Naive B cell (primary cell): ENCODE data around the gene LRTM2. TPM values are rescaled to one million over a fixed set of nuclear protein-coding genes. Genes with fewer than 3 reads are reported as not detected.

ENCODE experiments used
- ATAC-seq, 2 donors: fragments of 150-1000 bp; cut with Tn5 transposase; 2 replicates each; pipeline ENCODE4 v1.10.0; 2021; ENCODE audit warnings: low read depth in 2 of 2, mild to moderate bottlenecking in 2 of 2, moderate library complexity in 2 of 2
- DNase-seq: peaks from one replicate; pipeline ENCODE4 v3.0.0; 2022
- H3K27ac Mint-ChIP-seq, 6 donors: one replicate each; pipeline ENCODE4 v1.8.0; 2020 to 2022; ENCODE audit warnings: mild to moderate bottlenecking in 6 of 6, mixed read lengths in 6 of 6, moderate library complexity in 5 of 6, inconsistent platforms in 2 of 6
- H3K27me3 Mint-ChIP-seq, 3 donors: one replicate each; pipeline ENCODE4 v1.8.0; 2021 to 2022; ENCODE audit warnings: mixed read lengths in 3 of 3, mild to moderate bottlenecking in 1 of 3
- H3K36me3 Mint-ChIP-seq, 2 donors: one replicate each; pipeline ENCODE4 v1.8.0; 2020 to 2022; ENCODE audit warnings: mixed read lengths in 2 of 2, inconsistent platforms in 1 of 2, mild to moderate bottlenecking in 1 of 2
- H3K4me1 Mint-ChIP-seq, 3 donors: one replicate each; pipeline ENCODE4 v1.8.0; 2020 to 2022; ENCODE audit warnings: mixed read lengths in 3 of 3, inconsistent platforms in 1 of 3, mild to moderate bottlenecking in 1 of 3, moderate library complexity in 1 of 3
- H3K4me3 Mint-ChIP-seq, 8 donors: one replicate each; pipeline ENCODE4 v1.8.0; 2020 to 2022; ENCODE audit warnings: mild to moderate bottlenecking in 8 of 8, mixed read lengths in 8 of 8, moderate library complexity in 8 of 8, inconsistent platforms in 2 of 8
- H3K9me3 Mint-ChIP-seq, 7 donors: one replicate each; pipeline ENCODE4 v1.8.0; 2020 to 2022; ENCODE audit warnings: mixed read lengths in 7 of 7, mild to moderate bottlenecking in 5 of 7, inconsistent platforms in 2 of 7, moderate library complexity in 1 of 7
- polyA plus RNA-seq, 6 donors: library from polyadenylated mRNA; unstranded; fragments of 300-500 nt; fragmentation: Illumina TruSeq; gene quantifications; one replicate each; pipeline ENCODE4 v1.2.3, GENCODE V29; 2021; ENCODE audit warnings: low read depth in 6 of 6

The LRTM2 gene
- not detected for polyA plus RNA-seq

DNA sequence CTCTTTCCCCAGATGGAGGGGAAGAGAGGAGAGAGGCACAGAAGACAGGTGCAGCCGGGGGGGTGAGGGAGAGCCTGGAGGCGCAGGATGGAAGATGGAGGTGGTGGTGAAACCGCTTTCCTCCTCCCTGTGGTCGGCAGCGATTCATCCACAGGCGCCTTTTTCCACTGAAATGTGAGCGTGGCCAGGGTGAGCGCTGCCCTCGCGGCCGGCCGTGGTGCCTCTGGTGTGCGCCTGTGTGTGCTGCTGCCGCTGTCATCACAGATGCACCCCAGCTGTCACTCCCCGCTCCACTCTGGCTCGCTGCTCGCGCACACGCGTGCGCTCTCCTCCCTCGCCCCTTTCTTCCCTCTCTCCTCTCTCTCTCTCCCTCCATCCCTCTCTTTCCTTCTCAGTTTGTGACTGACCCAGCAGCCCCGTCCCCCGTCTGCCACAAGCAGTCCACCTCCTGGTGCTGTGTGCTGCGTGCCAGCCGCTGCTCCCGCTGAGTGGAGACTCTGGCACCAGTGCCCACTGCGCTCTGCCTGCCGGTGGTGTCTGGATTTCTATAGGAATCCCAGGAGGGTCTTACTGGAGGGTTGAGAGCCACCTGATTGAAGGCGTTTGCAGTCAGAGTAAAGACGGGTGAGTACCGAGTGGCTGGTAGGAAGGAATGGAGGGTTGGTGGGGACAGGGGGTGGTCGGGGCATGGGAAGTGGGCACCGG lies at the start of gene LRTM2:
Gene LRTM2 (plus strand): TSS at position 375 of the 705 bp plus-strand sequence. CDS start 7,584 bp downstream, outside the sequence.
- H3K4me3 Mint-ChIP-seq: no peak within 1 kb of the TSS

DNA sequence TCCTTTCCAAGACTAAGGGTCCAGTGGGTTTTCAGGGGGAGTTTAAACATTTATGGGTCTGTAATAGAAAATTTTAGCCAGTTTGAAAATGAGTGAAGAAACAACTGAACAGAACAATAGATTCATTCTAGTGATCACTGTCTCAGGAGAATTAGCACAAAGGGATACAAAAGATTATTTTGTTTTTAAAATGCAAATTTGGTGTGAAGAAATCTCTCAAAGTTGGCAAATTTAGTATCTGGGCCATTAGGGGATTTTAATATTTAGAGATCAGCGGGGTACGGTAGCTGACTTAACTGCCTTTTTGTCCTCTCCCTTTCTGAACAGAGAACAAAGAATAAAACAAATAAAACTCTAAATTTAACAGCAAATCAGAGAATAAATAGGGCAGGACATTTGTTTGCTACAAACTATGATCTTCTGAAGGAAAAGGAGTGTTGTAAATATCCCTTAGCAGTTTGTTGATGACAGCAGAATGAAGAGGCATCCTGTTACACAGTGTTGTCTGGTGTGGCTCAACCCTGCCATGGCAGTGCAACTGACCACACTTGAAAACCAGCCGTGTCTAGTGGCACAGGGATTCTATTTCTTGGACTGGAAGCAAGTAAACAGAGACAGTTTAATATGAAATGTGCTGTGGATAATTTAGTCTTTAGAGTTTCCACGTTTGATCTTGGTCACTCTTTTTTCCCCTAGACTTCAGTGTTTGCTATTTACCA lies 46.3 kb upstream of the LRTM2 start:
- Mint-ChIP-seq H3K36me3 (peaks cover 0 to 15% of the 10 kb centered on the region in 2 donors), H3K4me3 (no peak overlapping the region), H3K27ac (peak overlapping the region in 1 of 6 donors; percentile 20), H3K9me3 (no peaks in the 10 kb centered on the region), H3K4me1 (peaks cover 0 to 2% (median 2%) of the 10 kb centered on the region in 3 donors), H3K27me3 (no peaks in the 10 kb centered on the region)
- ATAC-seq: no peak
- no peak for DNase-seq

More for the DNA sequence above, at the start of gene LRTM2:
- peak within 1 kb of the TSS in 1 of 6 donors; percentile 67 for H3K27ac Mint-ChIP-seq
- H3K4me1 Mint-ChIP-seq: peaks cover 3 to 5% (median 3%) of the 10 kb centered on the region in 3 donors
- DNase-seq: no peak
- no peaks in the 10 kb centered on the region for H3K36me3 Mint-ChIP-seq
- H3K9me3 Mint-ChIP-seq: peaks cover 0 to under 1% (median 0%) of the 10 kb centered on the region in 7 donors
- peaks cover 19 to 70% (median 62%) of the 10 kb centered on the region in 3 donors for H3K27me3 Mint-ChIP-seq
- ATAC-seq: no peak

DNA sequence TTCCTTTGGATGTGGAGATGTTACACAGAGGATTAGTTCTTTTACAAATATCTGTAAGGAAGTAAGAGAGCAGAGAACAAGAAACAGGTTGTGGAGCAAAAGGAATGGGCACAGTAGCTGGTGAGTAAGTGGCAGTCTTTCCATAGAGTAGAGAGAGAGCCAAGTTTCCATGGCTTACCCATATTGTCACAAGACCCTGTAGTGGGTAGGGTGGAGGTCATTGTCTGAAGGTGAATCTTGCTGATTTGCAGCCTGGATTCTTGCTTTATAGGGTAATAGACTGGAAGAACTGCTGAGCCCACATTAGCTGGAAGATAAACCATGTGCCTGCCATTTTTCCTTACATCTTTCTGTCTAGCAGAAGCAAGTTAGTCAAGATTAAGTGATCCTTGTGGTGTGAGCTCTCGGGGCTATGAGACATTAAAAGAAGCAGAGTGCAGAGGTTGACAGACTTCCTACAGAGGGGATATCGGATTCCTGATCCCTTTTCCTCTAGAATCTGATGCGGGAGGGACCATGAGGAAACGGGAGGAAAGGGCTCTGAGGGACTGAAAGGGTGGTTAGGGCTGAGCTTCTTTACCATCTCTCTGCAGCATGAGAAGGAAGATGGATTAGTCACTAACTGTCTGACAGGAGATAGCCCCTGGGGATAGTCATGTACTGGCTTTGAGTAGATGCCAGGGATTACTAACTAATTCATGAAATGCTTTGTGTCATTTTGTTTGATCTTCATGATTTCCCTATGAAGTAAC lies 44.0 kb upstream of the LRTM2 start:
- no peak for ATAC-seq
- H3K4me1 Mint-ChIP-seq: peaks cover 0 to 2% (median 0%) of the 10 kb centered on the region in 3 donors
- H3K36me3 Mint-ChIP-seq: peaks cover 0 to 23% of the 10 kb centered on the region in 2 donors
- H3K4me3 Mint-ChIP-seq: no peak overlapping the region
- no peaks in the 10 kb centered on the region for H3K27me3 Mint-ChIP-seq
- H3K27ac Mint-ChIP-seq: peak overlapping the region in 1 of 6 donors; percentile 63
- no peaks in the 10 kb centered on the region for H3K9me3 Mint-ChIP-seq
- DNase-seq: no peak

DNA sequence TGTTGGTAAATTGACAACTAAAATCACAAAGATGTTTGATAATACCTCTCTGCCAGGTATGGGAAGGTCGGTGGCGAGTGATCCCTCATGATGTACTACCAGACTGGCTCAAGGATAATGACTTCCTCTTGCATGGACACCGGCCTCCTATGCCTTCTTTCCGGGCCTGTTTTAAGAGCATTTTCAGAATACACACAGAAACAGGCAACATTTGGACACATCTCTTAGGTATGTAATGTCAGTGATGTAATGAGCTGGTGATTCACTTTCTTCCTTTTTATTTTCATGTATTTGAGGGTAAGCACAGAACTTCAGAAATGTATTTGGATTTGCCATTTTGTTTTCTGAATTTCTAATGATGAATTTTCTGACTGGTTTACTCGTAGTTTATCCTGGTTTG lies 42.6 kb upstream of the LRTM2 start:
- Mint-ChIP-seq H3K4me1 (peaks cover 0 to 2% (median 0%) of the 10 kb centered on the region in 3 donors), H3K27me3 (no peaks in the 10 kb centered on the region), H3K36me3 (peaks cover 0 to 23% of the 10 kb centered on the region in 2 donors), H3K27ac (peak overlapping the region in 2 of 6 donors; percentile 15 to 24), H3K4me3 (no peak overlapping the region), H3K9me3 (no peaks in the 10 kb centered on the region)
- no peak for ATAC-seq
- no peak for DNase-seq

DNA sequence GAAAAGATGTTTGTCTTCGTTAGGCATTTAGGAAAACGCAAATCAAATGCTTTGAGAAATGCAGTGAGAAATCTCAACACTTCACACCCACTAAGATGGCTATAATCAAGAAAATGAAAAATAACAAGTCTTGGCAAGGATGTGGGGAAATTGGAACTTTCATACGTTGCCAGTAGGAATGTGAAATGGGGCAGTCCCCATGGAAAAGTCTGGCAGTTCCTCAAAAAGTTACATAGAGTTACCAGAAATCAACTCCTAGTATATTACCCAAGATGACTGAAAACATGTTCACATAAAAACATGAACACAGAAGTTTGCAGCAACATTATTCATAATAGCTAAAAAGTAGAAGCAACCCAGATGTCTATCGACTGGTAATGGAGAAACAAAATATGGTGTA lies 41.5 kb upstream of the LRTM2 start:
- Mint-ChIP-seq H3K4me3 (no peak overlapping the region), H3K9me3 (no peaks in the 10 kb centered on the region), H3K4me1 (peaks cover 0 to 2% (median 0%) of the 10 kb centered on the region in 3 donors), H3K36me3 (peaks cover 0 to 18% of the 10 kb centered on the region in 2 donors), H3K27me3 (no peaks in the 10 kb centered on the region), H3K27ac (no peak overlapping the region)
- no peak for DNase-seq
- ATAC-seq: no peak

DNA sequence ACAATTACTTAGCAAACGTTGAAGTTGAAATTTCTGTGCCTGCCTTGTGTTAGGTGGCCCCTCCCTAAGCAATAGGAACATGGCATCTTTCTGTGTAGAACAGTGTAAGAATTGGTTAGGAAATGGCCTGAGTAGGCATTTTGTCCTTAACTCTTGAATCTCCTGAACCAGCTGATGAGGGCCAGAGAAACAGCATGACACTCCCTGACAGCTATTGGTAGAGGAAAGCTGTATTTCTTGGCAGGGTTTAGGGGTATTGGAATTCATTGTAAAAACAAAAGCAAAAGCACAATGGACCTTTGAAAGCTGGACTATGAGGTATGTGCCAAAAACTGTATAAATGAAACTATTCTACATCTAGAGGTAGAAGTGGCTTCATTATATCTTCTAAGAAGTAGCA lies 40.6 kb upstream of the LRTM2 start:
- Mint-ChIP-seq H3K36me3 (peaks cover 0 to 18% of the 10 kb centered on the region in 2 donors), H3K27ac (no peak overlapping the region)

DNA sequence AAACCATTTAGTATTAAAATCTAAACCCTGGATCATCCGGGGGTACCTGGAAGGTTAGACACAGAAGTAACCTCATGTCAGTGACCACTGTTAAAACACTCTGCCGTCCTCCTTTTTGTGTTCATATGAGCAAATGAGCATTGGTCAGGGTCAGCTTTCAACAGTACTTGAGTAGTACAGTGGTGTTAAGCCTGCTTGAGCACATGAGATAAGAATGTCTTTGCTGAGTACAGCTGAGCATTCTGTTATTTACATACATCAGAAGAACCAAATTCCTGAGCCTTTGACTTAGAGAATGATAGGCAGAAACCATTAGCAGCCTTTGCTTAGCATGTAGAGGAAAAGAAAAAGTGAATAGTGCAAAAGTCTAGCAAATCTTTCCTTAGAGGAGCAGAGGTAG lies 38.6 kb upstream of the LRTM2 start:
- Mint-ChIP-seq H3K4me1 (no peaks in the 10 kb centered on the region), H3K4me3 (no peak overlapping the region), H3K36me3 (peaks cover 9 to 18% of the 10 kb centered on the region in 2 donors), H3K27me3 (no peaks in the 10 kb centered on the region), H3K9me3 (no peaks in the 10 kb centered on the region), H3K27ac (no peak overlapping the region)
- DNase-seq (no peak), ATAC-seq (no peak)

More for the DNA sequence above, 40.6 kb upstream of the LRTM2 start:
- H3K9me3 Mint-ChIP-seq: no peaks in the 10 kb centered on the region
- H3K27me3 Mint-ChIP-seq: no peaks in the 10 kb centered on the region
- no peak for DNase-seq
- no peak overlapping the region for H3K4me3 Mint-ChIP-seq
- H3K4me1 Mint-ChIP-seq: peaks cover 0 to 2% (median 0%) of the 10 kb centered on the region in 3 donors
- ATAC-seq: no peak

DNA sequence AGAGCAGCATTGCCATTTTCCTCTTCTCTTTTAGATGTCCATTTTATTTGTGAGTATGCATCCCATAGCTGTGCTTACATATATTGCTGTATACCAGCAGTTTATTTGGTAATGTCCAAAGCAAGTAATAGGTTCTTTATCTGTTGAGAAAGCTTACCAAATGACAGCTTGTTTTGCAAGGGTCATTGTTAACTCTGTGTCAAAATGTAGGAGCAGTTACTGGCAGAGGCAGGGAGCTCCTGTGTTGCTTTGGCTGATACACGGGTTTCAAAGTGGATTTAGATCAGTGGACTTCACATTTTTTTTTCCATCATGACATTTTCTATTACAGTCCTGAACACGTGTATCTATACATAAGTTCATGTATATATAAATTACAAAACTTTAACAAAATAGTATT lies 38.1 kb upstream of the LRTM2 start:
- Mint-ChIP-seq H3K4me3 (no peak overlapping the region), H3K36me3 (peaks cover 10 to 18% of the 10 kb centered on the region in 2 donors), H3K27me3 (no peaks in the 10 kb centered on the region), H3K27ac (no peak overlapping the region), H3K9me3 (no peaks in the 10 kb centered on the region), H3K4me1 (no peaks in the 10 kb centered on the region)
- no peak for DNase-seq
- no peak for ATAC-seq

DNA sequence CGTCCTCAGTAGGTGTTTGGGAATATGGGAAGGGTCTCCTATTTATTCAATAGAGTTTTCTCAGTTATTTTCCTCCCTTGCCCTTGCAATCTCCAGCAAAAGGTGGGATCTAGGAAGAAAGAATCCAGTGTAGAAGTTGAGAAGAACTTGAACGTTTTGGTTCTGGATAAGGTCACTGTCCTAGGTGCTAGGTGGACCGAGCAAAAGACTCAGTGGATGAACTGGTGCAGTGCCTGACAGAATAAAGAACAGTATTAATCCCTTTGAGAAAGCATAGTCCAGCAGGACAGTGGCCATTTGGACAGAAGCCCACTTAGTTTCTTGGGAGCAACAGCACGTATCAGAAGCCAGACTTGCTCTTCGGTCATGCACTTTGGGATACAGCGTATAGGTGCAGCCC lies 32.7 kb upstream of the LRTM2 start:
- Mint-ChIP-seq H3K27ac (peak overlapping the region in 1 of 6 donors; percentile 67), H3K9me3 (no peaks in the 10 kb centered on the region), H3K4me1 (peaks cover 8 to 17% (median 13%) of the 10 kb centered on the region in 3 donors), H3K36me3 (peaks cover 0 to 16% of the 10 kb centered on the region in 2 donors), H3K27me3 (no peaks in the 10 kb centered on the region), H3K4me3 (no peak overlapping the region)
- ATAC-seq: no peak
- no peak for DNase-seq

DNA sequence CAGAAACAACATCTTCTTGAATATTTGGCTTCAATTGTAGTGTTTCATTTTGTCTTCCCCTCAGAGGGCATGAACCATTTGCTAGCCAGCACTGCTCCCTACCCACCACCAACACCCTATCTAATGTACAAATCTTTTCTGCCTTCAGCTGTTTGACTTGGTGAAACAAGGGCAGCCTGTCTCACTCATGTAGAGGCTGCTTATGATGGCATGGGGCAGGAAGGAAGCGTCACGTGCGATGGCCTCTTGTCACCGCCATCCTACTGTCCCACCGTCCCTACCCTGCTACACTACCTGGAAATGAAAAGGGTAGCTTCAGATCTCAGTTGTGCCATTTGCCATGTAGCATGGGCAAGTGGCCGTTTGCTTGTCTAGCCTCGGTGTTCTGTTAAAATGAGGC lies 29.9 kb upstream of the LRTM2 start:
- peak overlapping the region in 1 of 6 donors; percentile 1 for H3K27ac Mint-ChIP-seq
- peaks cover 0 to 14% of the 10 kb centered on the region in 2 donors for H3K36me3 Mint-ChIP-seq
- ATAC-seq (no peak), DNase-seq (no peak)
- no peaks in the 10 kb centered on the region for H3K27me3 Mint-ChIP-seq
- H3K4me3 Mint-ChIP-seq: no peak overlapping the region
- no peaks in the 10 kb centered on the region for H3K9me3 Mint-ChIP-seq
- H3K4me1 Mint-ChIP-seq: peaks cover 8 to 17% (median 13%) of the 10 kb centered on the region in 3 donors

DNA sequence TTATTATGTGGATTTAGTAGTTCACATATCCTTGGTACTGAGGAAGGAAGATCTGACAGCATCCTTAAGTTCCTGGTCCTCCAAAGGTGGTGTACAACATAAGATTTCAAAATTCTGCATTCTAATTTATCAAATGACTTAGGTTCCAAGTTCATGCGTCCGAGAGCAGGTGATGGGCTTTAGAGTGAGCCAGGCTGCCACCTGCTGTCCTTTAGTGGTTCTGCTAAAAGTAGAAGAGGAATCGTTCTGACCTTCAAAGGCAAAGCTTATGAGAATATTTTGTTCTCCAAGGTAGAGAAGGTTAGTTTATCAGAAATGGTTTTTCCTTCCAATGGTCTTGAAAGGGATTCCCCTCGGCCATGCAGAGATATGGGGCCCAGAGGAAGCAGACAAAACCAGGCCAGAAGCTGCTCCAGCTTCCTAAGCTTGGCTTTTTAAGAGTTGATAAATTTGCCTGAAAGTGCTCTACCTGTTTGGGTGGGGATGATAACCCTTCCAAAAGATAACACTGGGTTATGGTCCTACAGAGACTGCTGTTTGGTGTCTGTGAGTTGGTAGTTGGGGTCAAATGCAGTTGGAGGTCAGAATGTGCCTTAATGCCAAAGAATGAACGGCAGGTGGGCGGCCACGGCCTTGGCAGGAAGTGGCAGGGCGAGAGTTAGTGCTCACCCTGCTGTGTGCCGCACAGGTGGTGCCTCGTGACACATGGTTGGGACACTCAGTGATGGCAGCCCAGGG lies 29.1 kb upstream of the LRTM2 start:
- Mint-ChIP-seq H3K36me3 (peaks cover 0 to 7% of the 10 kb centered on the region in 2 donors), H3K4me1 (peaks cover 13 to 21% (median 17%) of the 10 kb centered on the region in 3 donors), H3K9me3 (no peaks in the 10 kb centered on the region), H3K27ac (peak overlapping the region in 4 of 6 donors; percentile 6 to 69 (median 23)), H3K4me3 (peak overlapping the region in 2 of 8 donors; percentile 11 to 14), H3K27me3 (no peaks in the 10 kb centered on the region)
- DNase-seq (peak; percentile 54), ATAC-seq (peak; percentile 19 to 24)

DNA sequence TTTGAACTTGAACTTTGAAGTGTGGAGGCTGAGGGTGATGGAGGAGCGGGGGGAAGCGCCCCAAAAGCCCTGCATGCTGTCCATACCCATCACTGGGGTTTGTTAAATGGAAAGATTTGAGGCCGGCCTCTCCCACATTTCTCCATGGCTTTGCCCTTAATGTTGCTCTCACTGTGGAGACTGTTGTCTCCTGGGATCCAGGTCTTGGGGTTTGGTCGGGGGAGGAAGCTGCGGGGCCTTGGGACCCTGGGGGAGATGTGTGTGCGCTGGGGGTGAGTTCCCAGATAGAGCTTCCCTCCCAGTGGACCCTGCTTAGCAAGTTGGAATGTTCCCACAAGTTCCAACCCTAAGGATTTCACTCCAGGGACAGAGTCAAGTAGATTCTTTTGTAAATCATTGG lies 28.0 kb upstream of the LRTM2 start:
- peak overlapping the region in 1 of 8 donors; percentile 24 for H3K4me3 Mint-ChIP-seq
- no peaks in the 10 kb centered on the region for H3K27me3 Mint-ChIP-seq
- ATAC-seq (no peak), DNase-seq (no peak)
- peaks cover 13 to 22% (median 17%) of the 10 kb centered on the region in 3 donors for H3K4me1 Mint-ChIP-seq
- H3K27ac Mint-ChIP-seq: peak overlapping the region in 1 of 6 donors; percentile 11
- H3K9me3 Mint-ChIP-seq: no peaks in the 10 kb centered on the region
- peaks cover 0 to 4% of the 10 kb centered on the region in 2 donors for H3K36me3 Mint-ChIP-seq
